Measurements from ENCODE around the gene IQSEC1.

Gene IQSEC1

DNA sequence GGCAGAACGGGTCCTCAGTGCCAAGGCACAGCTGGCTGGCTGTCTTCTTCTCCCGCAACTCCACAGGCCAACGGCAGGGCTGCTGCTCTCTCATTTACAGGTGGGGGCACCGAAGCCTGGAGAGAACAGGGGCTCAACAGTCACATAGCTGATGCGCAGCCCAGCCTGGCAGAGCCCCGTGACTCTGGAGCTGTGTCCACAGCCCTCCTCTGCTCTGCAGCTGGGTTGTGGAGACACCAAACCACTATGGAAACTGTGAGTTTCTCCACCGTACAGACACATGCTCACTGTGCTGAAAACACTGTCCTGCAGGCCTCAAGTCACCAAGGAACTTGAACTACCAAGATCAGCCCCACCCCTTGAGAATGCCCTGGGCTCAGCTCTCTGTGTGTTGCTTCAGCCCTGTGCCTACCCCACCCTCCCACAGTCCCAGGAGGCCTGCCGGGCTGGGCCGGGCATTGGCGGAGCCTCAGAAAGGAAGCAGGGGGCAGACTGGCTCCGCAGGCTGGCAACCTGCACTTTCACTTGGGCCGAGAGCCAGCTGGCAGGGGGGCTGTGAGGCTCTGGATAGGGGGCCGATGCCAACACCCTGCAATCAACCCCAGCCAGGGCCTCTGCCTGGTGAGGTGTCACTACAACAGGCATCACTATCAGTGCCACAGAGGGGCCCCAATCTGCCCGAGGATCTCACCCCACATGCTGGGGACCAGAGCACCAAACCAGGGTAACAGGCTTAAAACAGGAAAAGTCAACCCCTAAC, 118.2 kb downstream of the IQSEC1 start:
- Mint-ChIP-seq H3K36me3 (ENCODE audit: low read depth) (peaks cover 8% of the 10 kb centered on the region), H3K4me3 (no peak overlapping the region), H3K27me3 (ENCODE audit: low read depth) (no peaks in the 10 kb centered on the region), H3K27ac (no peak overlapping the region), H3K4me1 (ENCODE audit: low read depth) (peaks cover 28% of the 10 kb centered on the region), H3K9me3 (no peaks in the 10 kb centered on the region)

DNA sequence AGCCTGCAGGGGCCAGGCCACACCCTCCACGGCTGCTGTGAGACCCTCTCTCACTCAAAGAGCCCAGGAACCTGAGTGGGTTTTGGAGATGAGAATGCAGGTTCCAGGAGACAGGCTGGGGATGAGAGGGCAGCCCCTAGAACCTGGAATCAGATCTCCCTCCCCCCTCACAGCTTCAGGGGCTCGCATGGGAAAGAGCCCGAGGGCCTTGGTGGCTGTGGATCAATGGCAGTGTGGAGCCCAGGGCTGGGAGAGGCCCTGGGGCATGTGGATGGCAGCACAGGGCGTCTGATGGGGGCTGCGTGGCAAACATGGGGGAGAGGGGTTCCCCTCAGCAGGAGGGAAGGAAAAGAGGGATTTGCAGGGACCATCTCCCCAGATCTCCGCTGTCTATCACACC, 119.0 kb downstream of the IQSEC1 start:
- Mint-ChIP-seq H3K9me3 (no peaks in the 10 kb centered on the region), H3K4me3 (no peak overlapping the region), H3K27ac (no peak overlapping the region), H3K36me3 (ENCODE audit: low read depth) (peaks cover 8% of the 10 kb centered on the region), H3K4me1 (ENCODE audit: low read depth) (peaks cover 32% of the 10 kb centered on the region), H3K27me3 (ENCODE audit: low read depth) (no peaks in the 10 kb centered on the region)

DNA sequence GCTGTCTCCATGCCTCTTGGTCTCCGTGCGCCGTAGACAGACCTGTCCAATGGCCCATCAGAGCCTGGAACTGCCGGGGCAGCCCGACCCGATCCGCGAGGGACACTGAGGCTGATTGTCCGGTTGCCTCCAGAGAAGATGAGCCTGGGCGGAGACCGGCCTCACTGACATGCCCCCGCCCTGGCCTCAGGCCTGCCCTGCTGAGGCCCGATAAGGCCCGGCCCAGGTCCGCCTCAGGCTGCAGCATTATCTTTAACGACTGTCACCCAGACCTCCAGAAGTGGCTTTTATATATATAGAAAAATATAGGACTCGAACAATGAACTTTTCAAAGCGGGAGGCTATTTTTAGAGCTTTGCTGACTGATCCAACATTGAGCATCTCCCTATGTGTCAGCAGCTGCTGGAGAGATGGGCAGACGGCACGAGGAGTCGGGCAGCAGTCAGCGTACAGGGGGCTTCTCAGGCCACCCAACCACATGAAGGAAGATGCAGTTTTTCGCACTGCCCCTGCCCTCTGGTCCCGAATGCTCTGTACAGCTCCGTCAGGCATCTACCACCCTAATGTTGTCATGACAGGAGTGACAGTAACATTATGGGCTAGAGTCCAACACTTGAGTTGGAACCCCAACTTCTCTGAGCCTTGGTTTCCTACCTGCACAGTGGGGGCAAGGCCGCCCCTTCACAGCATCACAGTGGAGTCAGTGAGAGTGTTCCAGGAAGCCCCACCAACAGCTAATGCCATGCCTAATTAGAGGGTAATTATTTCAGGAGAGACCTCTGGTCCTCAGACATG, 119.8 kb downstream of the IQSEC1 start:
- H3K27ac Mint-ChIP-seq: no peak overlapping the region
- peaks cover 6% of the 10 kb centered on the region for H3K36me3 Mint-ChIP-seq (ENCODE audit: low read depth)
- H3K4me3 Mint-ChIP-seq: no peak overlapping the region
- H3K4me1 Mint-ChIP-seq (ENCODE audit: low read depth): peaks cover 33% of the 10 kb centered on the region
- no peaks in the 10 kb centered on the region for H3K9me3 Mint-ChIP-seq
- no peaks in the 10 kb centered on the region for H3K27me3 Mint-ChIP-seq (ENCODE audit: low read depth)

DNA sequence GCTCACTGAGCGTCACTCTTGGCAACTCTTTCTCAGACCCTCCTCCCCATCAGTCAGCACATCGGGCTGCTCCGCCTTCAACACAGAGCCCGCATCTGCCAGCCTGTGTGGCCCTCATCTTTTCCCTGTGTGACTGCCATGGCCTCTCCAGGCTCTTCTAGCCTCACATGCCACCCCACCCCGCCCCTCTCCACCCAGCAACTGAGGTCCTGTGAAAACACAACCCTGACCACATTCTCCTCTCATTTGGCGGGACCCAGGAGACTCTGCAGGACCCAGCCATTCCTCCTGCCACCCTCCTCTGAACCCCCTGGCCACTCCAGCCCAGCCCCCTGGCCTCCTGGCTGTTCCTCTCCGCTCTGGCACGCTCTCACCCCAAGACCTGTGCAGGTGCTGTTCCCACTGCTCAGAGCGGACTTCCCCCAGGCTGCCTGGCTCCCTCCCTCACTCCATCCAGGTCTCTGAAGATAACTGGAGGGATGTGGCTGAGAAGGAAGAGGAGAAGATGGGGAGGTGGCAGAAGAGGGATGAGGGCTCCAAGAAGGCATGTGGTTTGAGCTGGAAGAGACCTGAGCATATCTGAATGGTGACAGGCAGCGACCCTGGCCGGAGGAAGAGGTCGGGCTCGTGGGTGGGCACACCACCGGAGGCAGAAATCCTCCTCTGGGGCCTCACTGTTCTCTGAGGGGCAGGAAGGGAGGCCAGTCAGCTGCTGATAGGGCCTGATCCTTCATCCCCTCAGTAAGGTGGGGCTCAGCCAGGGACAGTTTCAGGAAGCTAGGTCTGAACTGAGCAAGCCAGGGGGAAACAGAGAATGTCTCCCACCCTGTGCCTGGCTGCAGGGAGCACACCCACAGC, 120.7 kb downstream of the IQSEC1 start:
- no peaks in the 10 kb centered on the region for H3K9me3 Mint-ChIP-seq
- H3K27ac Mint-ChIP-seq: no peak overlapping the region
- no peak overlapping the region for H3K4me3 Mint-ChIP-seq

DNA sequence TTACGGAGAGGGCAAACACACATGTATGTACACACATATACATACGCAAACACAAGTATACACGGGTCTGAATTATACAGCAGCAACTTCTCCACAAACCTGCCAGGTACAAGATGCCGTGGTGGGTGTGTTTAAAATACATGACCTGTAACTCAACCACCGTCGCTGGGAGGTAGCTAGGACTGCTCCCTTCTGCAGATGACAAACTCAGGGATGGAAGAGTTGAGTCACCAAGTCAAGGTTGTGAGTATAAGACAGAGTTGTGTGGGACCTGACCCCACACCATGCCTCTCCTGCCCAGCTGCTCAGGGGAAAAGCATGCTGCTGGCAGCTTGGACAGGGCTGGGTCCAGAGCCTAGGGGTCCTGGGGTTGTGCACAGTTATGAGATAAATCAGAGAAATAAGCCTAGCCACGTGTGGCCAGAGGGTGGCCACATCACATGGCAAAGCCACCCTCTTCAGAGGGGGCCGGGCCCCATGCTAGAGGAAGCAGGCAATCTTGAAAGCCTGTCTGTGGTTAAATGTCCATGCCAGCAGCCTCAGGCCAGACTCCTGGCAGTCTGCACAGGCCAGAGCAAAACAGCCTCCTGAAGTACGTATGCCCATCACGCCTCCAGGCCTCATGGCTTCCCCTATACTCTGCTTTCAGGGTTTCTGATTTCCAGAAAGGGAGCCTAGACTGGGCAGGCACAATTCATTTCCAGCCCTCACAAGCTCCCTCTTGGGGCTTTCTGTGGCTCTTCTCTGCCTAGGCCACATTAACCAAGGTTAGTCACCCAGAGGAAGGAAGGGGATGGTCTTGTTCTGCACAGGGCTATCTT, 124.1 kb downstream of the IQSEC1 start:
- peak overlapping the region; percentile 66 for H3K27ac Mint-ChIP-seq
- H3K9me3 Mint-ChIP-seq: no peaks in the 10 kb centered on the region
- H3K27me3 Mint-ChIP-seq (ENCODE audit: low read depth): no peaks in the 10 kb centered on the region
- H3K4me3 Mint-ChIP-seq: peak overlapping the region; percentile 45
- peaks cover 36% of the 10 kb centered on the region for H3K4me1 Mint-ChIP-seq (ENCODE audit: low read depth)
- peaks cover 6% of the 10 kb centered on the region for H3K36me3 Mint-ChIP-seq (ENCODE audit: low read depth)

More for the DNA sequence above, 120.7 kb downstream of the IQSEC1 start:
- Mint-ChIP-seq H3K36me3 (ENCODE audit: low read depth) (peaks cover 9% of the 10 kb centered on the region), H3K4me1 (ENCODE audit: low read depth) (peaks cover 34% of the 10 kb centered on the region), H3K27me3 (ENCODE audit: low read depth) (no peaks in the 10 kb centered on the region)

DNA sequence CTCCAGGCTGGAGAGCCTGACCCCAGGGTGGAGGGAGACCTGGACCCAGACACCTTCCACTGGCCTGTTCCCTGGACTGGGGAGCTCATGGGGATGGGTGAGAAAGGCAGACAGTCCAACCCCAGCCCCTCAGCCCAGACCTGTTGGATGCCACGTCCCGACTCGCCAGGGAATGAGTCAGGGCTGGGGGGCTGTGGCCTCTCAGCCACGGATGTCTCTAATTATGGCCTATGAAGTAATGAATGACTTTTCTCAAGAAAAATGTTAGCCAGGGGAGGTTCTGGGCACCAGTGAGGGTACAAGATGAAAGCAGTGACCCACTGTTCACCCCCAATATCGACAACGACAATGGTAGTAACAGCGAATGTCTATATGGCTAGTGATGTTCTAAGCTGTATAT, 124.9 kb downstream of the IQSEC1 start:
- H3K36me3 Mint-ChIP-seq (ENCODE audit: low read depth): peaks cover 6% of the 10 kb centered on the region
- H3K4me1 Mint-ChIP-seq (ENCODE audit: low read depth): peaks cover 36% of the 10 kb centered on the region
- no peak overlapping the region for H3K27ac Mint-ChIP-seq
- H3K4me3 Mint-ChIP-seq: no peak overlapping the region
- no peaks in the 10 kb centered on the region for H3K27me3 Mint-ChIP-seq (ENCODE audit: low read depth)
- no peaks in the 10 kb centered on the region for H3K9me3 Mint-ChIP-seq

DNA sequence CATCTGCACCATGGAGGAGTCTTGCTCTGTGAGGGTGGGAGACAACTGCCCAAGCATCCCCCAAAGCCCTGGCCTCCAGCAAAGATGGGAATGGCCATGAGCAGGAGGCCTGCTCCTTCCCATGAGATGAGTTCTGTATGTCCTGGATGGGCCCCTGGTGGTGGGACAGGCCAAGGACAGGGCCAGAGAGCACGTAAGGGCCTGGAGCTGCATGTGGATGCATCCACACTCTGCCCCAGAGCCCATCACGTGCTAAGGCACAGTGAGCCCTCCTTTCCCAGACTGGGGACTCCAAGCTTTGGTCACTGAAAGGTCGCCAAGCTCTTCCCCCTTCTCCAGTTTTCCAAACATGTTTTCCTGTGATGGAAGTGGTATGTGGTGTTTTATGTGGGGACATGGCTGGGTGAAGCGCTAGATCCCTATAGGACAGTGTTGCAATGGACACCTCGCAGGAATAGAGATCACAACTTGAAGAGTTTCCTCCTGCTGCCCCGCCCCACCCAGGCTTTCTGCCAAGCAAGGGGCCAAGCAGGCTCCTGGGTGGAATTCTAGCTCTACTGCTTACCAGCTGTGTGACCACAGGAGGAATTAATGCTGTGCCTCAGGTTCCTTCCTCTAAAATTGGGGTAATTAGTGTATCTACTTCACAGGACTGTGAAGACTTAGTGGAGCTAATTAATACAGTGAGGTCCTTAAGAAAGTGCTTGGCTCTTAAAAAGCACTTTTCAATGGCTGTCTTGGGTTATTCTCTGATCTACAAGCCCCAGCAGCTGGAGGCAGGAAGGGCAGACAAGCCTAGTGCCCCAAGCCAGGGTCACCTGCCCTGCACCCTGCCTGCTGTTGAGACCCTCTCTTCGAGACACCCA, 125.5 kb downstream of the IQSEC1 start:
- H3K27me3 Mint-ChIP-seq (ENCODE audit: low read depth): no peaks in the 10 kb centered on the region
- H3K9me3 Mint-ChIP-seq: no peaks in the 10 kb centered on the region
- H3K4me1 Mint-ChIP-seq (ENCODE audit: low read depth): peaks cover 36% of the 10 kb centered on the region
- H3K36me3 Mint-ChIP-seq (ENCODE audit: low read depth): peaks cover 6% of the 10 kb centered on the region
- H3K27ac Mint-ChIP-seq: peak overlapping the region; percentile 4
- H3K4me3 Mint-ChIP-seq: no peak overlapping the region

DNA sequence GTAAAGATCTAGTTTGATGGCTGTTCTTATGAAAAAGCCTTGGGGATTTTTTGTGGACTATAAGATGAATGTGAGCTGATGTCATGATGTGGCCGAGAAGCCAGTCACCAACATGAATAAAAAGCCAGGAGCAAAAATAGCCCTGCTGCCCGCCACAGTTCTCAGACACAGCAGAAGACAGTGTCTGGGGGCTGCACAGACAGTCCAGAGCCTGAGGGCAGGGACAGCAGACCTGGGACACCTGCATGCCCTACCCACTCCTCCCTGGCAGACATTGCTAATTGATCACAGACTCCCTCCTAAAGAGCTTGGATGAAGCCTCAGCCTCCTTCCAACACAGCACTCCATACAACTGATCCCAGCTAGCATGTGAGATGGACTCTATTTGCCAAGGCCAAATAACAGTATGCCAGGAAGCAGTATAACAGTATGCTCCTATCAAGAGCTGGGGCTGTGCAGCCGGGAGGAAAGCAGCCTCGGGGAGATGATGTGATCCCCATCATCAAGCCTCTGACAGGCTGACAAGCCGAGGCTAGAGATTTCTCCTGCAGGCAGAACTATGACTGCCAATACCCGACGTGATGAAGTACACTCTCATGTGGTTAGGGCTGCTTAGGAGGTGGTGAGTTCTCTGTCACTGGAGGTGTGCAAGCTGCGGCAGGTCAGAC, 126.4 kb downstream of the IQSEC1 start:
- Mint-ChIP-seq H3K4me1 (ENCODE audit: low read depth) (peaks cover 36% of the 10 kb centered on the region), H3K9me3 (no peaks in the 10 kb centered on the region), H3K36me3 (ENCODE audit: low read depth) (peaks cover 9% of the 10 kb centered on the region), H3K27ac (no peak overlapping the region), H3K27me3 (ENCODE audit: low read depth) (no peaks in the 10 kb centered on the region), H3K4me3 (no peak overlapping the region)

DNA sequence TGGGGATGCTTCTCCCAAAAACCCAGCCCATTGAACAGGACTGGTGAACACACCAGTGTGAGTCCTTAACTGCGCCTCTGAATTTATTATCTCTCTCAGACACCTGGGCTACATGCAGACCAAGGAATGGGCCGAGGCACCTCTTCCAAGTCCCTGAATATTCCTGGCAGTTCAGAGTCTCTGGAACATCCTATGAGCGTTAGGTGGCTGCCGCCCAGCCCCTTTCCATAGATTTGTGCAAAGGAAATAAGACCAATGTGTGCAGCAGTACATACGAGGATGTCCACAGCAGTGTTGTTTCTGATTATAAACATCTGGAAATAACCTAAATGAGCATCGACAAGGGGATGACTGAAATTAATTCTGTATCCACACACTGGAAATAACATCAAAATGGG, 127.0 kb downstream of the IQSEC1 start:
- H3K27me3 Mint-ChIP-seq (ENCODE audit: low read depth): no peaks in the 10 kb centered on the region
- H3K4me3 Mint-ChIP-seq: no peak overlapping the region
- H3K9me3 Mint-ChIP-seq: no peaks in the 10 kb centered on the region
- peaks cover 9% of the 10 kb centered on the region for H3K36me3 Mint-ChIP-seq (ENCODE audit: low read depth)
- H3K27ac Mint-ChIP-seq: no peak overlapping the region
- H3K4me1 Mint-ChIP-seq (ENCODE audit: low read depth): peaks cover 35% of the 10 kb centered on the region

DNA sequence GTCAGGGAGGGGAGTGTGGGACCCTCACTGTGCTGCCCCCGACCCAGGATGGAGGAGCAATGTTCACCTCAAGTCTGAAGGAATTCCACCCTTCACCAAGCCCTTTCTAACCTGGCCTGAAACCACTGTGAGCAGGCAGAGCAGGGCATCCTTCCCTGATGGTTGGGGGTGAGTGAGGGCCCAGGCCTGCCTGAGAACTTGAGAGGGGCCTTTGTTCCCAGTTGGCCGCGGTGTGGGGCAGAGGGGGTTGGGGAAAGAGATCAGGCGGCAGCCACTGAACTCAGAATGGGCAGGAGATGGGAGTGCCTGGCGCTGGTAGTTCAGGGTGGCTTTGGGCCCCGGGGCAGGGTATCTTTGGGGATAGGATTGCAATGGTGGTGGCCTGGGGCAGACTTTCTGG, 128.4 kb downstream of the IQSEC1 start:
- Mint-ChIP-seq H3K4me3 (no peak overlapping the region), H3K4me1 (ENCODE audit: low read depth) (peaks cover 33% of the 10 kb centered on the region), H3K27ac (no peak overlapping the region), H3K36me3 (ENCODE audit: low read depth) (peaks cover 9% of the 10 kb centered on the region), H3K9me3 (no peaks in the 10 kb centered on the region), H3K27me3 (ENCODE audit: low read depth) (no peaks in the 10 kb centered on the region)

DNA sequence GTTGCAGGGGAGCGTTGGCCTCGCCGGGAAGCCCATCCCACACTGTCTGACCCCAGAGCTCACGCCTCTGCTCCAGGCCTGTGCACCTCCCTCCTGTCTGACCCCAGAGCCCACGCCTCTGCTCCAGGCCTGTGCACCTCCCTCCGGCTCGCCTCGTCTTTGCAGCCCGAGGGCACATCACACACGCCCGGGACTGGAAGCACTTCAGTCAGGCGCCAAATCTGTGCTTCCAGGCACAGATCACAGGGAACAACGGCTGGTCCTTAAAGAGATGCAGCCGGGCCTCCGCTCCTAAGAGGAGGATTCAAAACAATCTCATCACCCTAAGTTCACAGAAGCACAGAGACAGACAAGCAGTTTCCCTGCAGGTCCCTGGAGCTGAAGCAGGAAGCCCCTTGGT, 128.8 kb downstream of the IQSEC1 start:
- H3K4me3 Mint-ChIP-seq: no peak overlapping the region
- H3K9me3 Mint-ChIP-seq: no peaks in the 10 kb centered on the region
- no peaks in the 10 kb centered on the region for H3K27me3 Mint-ChIP-seq (ENCODE audit: low read depth)
- H3K4me1 Mint-ChIP-seq (ENCODE audit: low read depth): peaks cover 29% of the 10 kb centered on the region
- no peak overlapping the region for H3K27ac Mint-ChIP-seq
- peaks cover 9% of the 10 kb centered on the region for H3K36me3 Mint-ChIP-seq (ENCODE audit: low read depth)

DNA sequence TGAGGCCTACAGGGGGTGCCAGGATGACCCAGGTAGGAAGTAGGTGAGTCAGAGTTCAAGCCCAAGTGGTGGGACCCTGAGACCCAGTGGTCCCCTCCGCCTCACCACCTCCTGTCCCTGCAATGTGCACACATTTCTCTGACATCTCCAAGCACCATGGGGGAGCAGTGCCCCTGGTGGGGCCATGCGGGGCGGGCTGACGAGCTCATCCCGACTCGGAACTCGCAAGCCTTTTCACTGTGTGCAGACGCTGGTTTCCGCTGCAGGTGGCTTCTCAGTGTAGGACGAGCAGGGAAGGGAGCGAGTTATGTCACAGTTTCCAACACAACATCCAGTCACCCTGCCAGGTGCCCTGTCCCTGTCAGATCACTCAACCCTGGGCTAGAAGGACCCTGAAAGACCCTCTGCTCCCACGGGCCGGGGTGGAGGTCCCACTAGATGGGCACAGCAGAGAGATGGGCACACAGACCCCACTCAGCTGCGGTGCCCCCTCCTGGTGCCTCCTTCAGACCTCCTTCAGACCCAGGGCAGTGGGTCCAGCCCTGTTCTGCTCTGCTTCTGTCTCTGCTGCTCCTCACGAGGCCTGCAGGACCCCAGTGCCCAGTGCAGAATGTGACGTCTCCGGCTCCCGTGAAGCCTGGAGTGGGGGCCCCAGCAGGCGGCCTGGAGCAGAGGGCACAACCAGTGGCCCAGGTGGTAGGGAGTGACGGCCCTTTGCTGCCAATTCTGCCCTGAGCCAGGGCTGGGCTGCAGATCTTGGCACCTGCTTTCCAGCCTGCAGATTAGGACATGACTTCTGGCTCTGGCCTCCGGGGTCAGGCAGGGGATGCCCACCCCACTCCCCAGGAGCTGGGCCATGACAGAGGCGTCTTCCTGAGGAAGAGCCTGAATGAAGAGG, 129.9 kb downstream of the IQSEC1 start:
- Mint-ChIP-seq H3K4me1 (ENCODE audit: low read depth) (peaks cover 20% of the 10 kb centered on the region), H3K36me3 (ENCODE audit: low read depth) (peaks cover 7% of the 10 kb centered on the region), H3K27ac (no peak overlapping the region), H3K9me3 (no peaks in the 10 kb centered on the region), H3K27me3 (ENCODE audit: low read depth) (no peaks in the 10 kb centered on the region), H3K4me3 (no peak overlapping the region)
